ENCODE measurements around the gene ITGA3. TPM values are rescaled to one million over a fixed set of nuclear protein-coding genes. Genes with fewer than 3 reads are reported as not detected.

ITGA3 gene
- total and polyA plus RNA-seq, 3 donors from 2014 or later, result 20.0 to 30.7 (median 24.2) TPM

DNA sequence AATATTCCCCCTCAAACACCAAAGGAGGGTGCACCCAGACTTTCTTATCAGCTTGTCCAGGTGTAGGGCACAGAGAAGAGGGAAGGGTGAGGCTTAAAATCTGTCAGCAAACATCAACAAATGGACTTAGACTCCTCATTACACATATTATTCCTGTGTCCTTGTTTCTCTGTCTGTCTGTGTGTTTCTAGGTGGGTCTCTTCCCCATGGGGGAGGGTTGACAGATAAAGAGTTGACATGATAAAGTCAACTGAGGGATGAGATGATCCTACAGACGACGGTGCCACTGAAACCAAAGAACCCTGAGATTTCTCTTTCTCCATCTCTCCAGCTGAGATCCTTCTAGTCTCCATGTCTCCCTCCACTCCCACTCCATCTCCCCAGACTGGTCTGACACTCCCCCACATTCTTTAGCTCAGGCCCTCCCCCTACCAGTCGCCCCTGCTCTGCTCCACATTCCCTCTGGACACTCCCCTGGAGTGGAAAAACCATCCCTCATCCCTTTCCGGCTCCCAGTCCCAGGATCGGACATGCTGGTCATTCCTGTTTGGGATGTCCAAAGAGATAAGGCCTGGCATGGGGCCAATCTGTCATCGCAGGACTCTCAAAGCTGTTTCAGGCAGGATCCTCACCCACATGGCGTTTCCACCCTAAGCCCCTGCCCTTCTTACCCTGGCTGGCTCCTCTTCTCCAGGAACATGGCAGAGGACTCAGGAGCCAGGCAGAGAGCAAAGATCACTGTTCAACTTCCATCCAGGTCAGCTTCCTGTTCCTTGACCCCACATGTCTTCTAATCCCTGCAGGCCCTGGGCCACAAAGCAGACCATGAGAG lies 2.9 kb upstream of the ITGA3 start:
- no peak for TF ChIP-seq POLR2A (IDR thresholded peaks at IDR 0.05)
- TF ChIP-seq, protein P1, sequence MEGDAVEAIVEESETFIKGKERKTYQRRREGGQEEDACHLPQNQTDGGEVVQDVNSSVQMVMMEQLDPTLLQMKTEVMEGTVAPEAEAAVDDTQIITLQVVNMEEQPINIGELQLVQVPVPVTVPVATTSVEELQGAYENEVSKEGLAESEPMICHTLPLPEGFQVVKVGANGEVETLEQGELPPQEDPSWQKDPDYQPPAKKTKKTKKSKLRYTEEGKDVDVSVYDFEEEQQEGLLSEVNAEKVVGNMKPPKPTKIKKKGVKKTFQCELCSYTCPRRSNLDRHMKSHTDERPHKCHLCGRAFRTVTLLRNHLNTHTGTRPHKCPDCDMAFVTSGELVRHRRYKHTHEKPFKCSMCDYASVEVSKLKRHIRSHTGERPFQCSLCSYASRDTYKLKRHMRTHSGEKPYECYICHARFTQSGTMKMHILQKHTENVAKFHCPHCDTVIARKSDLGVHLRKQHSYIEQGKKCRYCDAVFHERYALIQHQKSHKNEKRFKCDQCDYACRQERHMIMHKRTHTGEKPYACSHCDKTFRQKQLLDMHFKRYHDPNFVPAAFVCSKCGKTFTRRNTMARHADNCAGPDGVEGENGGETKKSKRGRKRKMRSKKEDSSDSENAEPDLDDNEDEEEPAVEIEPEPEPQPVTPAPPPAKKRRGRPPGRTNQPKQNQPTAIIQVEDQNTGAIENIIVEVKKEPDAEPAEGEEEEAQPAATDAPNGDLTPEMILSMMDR (IDR thresholded peaks at IDR 0.05), result no peak
- no peaks in the 10 kb centered on the region for H3K27me3 ChIP-seq
- no peak overlapping the region for H3K4me3 ChIP-seq
- no peak overlapping the region for H3K27ac ChIP-seq
- WGBS, 2 donors, result 47 to 56% methylated on average over 7 of the region's 7 CpGs
- intact Hi-C loops (cut with DNase I; ENCODE audit: low total_unique reads), result no loop called here
- H3K4me1 ChIP-seq, result peaks cover 23% of the 10 kb centered on the region
- peak; percentile 37 for DNase-seq
- H3K9me3 ChIP-seq, result no peaks in the 10 kb centered on the region
- no peaks in the 10 kb centered on the region for H3K36me3 ChIP-seq (ENCODE audit: low read depth, missing control alignments)

DNA sequence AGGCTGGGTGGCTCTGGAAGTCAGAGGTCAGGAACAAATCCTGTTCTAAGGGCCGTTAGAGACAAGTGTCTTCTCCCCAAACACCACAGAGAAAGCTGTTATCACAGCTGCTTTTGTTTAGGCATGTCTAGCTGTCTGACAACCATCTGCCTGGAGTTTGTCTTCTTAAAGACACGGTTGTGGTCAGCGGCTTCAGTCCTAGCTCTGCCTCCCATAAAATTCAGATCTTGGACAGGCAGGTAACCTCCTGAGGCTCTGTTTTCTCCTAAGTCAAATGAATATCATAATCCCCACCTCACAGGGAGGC lies 2.3 kb upstream of the ITGA3 start:
- intact Hi-C loops (cut with DNase I; ENCODE audit: low total_unique reads), result no loop called here
- Histone ChIP-seq H3K4me3 (no peak overlapping the region), H3K4me1 (peaks cover 26% of the 10 kb centered on the region), H3K9me3 (no peaks in the 10 kb centered on the region), H3K27ac (no peak overlapping the region), H3K27me3 (no peaks in the 10 kb centered on the region), H3K36me3 (ENCODE audit: low read depth, missing control alignments) (no peaks in the 10 kb centered on the region)
- no peak for DNase-seq
- 30 to 31% methylated on average over 3 of the region's 3 CpGs for WGBS, 2 donors
- no peak for TF ChIP-seq POLR2A (IDR thresholded peaks at IDR 0.05)
- TF ChIP-seq, protein P1 (IDR thresholded peaks at IDR 0.05), result no peak

DNA sequence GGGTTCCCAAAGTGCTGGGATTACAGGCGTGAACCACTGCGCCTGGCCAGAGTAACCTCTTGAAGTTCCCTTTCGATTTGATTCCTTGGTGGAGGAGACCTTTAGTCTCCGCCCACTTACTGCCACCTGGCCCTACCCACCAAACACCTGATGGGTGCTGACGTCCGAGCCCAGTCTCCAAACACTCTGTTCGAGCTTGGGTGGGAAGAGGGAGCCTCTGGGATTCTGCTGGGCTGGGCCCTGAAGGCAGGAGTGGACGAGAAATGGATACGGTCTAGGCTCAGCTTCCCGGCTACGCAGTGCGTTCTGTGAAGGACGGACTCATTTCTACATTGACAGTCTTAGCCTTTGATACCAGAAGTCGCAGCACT lies 870 bp upstream of the ITGA3 start:
- peak; percentile 34 for DNase-seq
- Histone ChIP-seq H3K36me3 (ENCODE audit: low read depth, missing control alignments) (no peaks in the 10 kb centered on the region), H3K4me1 (peaks cover 40% of the 10 kb centered on the region), H3K4me3 (peak overlapping the region; percentile 66 to 78), H3K27me3 (no peaks in the 10 kb centered on the region), H3K27ac (peak overlapping the region in 1 of 2 donors; percentile 84), H3K9me3 (no peaks in the 10 kb centered on the region)
- intact Hi-C loops (cut with DNase I; ENCODE audit: low total_unique reads), result no loop called here
- WGBS, 2 donors, result 8 to 15% methylated on average over 13 to 14 of the region's 14 CpGs
- TF ChIP-seq, protein P1 (IDR thresholded peaks at IDR 0.05), result no peak
- no peak for TF ChIP-seq POLR2A (IDR thresholded peaks at IDR 0.05)

DNA sequence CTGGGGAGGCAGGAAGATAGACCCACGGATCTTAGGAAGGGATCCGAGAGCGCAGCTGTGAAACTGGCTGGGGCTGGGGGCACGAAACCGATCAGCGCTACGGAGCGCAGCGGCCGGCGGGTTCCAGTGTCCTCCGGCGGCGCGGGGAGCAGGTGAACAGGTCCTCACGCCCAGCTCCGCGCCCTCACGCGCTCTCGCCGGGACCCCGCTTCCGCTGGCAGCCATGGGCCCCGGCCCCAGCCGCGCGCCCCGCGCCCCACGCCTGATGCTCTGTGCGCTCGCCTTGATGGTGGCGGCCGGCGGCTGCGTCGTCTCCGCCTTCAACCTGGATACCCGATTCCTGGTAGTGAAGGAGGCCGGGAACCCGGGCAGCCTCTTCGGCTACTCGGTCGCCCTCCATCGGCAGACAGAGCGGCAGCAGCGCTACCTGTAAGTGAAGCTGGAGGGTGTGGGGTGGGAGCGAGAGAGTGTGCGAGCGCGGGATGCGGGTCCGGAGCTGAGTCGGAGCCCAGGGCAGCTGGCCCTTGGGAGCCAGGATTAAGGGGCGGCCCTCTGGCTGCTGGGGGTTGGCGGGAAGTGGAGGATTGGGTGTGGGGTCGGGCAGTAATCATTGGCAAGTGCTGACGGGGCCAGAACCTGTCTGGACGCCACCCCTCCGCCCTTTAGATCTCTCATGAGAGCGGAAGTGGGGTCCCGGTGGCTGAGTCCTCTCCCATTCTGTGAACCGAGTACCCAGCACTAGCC lies 479 bp downstream of the ITGA3 start:
- TF ChIP-seq POLR2A (IDR thresholded peaks at IDR 0.05), result no peak
- TF ChIP-seq, protein P1 (IDR thresholded peaks at IDR 0.05), result peak in 2 of 3 experiments; percentile 5 to 14
- Histone ChIP-seq H3K27me3 (no peaks in the 10 kb centered on the region), H3K4me1 (peaks cover 53% of the 10 kb centered on the region), H3K36me3 (ENCODE audit: low read depth, missing control alignments) (no peaks in the 10 kb centered on the region), H3K4me3 (peak overlapping the region; percentile 66 to 78), H3K9me3 (no peaks in the 10 kb centered on the region), H3K27ac (peak overlapping the region; percentile 71 to 84)
- WGBS, 2 donors, result 1 to 2% methylated on average over 23 to 63 of the region's 64 CpGs
- intact Hi-C loops (cut with DNase I; ENCODE audit: low total_unique reads), result no loop called here
- peak; percentile 70 for DNase-seq

Measured in testis (tissue), 3 donors.